GM10266 (cell line): ENCODE results near the gene ABTB2.

Source experiments
- DNase-seq: peaks from one replicate; pipeline ENCODE4 v3.0.0; 2012; ENCODE audit errors: extremely low spot score
- CTCF ChIP-seq: IDR thresholded peaks from 2 replicates; pipeline ENCODE4 v1.5.1; 2012; ENCODE audit warnings: mild to moderate bottlenecking, low read depth; ENCODE audit not compliant: control insufficient read depth, insufficient read depth; ENCODE audit errors: missing control alignments

The ABTB2 gene

GRCh38 chr11:34355726-34356125 lies 2.1 kb downstream of the ABTB2 start:
- TF ChIP-seq CTCF, result no peak
- DNase-seq, result no peak

GRCh38 chr11:34354782-34355181 lies 3.0 kb downstream of the ABTB2 start:
- no peak for DNase-seq
- TF ChIP-seq CTCF, result no peak

GRCh38 chr11:34353881-34354280 lies 3.9 kb downstream of the ABTB2 start:
- DNase-seq, result no peak
- TF ChIP-seq CTCF, result no peak

GRCh38 chr11:34351687-34352469 lies 5.9 kb downstream of the ABTB2 start:
- no peak for TF ChIP-seq CTCF
- peak; percentile 48 for DNase-seq

GRCh38 chr11:34351051-34351450 lies 6.8 kb downstream of the ABTB2 start:
- no peak for TF ChIP-seq CTCF
- no peak for DNase-seq

- no peak for DNase-seq
- TF ChIP-seq CTCF, result no peak
Observed at GRCh38 chr11:34349882-34350281, 7.9 kb downstream of the ABTB2 start.

- no peak for TF ChIP-seq CTCF
- no peak for DNase-seq
Observed at GRCh38 chr11:34348919-34349318, 8.9 kb downstream of the ABTB2 start.
